CD4-positive, alpha-beta T cell treated with Interleukin-17A for 4 hours (primary cell): ENCODE results near the gene RPL4.
A peak's percentile ranks its signal among the peaks of the same experiment; 100 is the strongest.
"Not testable (repeated sequence)": the region's sequence is repeated elsewhere in the genome, so short reads cannot be mapped to it uniquely, and the experiment has no call there.

Experiments used
- DNase-seq: peaks from one replicate; pipeline ENCODE4 v3.0.0-alpha.2; 2020; ENCODE audit warnings: mixed read lengths

RPL4 gene

GRCh38 chr15:66504563-66505429, at the start of gene RPL4, which contains the start of gene ZWILCH:
TSS of gene RPL4 (minus strand) at chr15:66504855. CDS start at chr15:66504790, 65 bp downstream.
TSS of gene ZWILCH (plus strand) at chr15:66505326. CDS start at chr15:66505339, 13 bp downstream.
- DNase-seq: peak; percentile 84

- DNase-seq: no peak
These were observed 40.6 kb upstream of the RPL4 start for GRCh38 chr15:66545255-66545654.

- DNase-seq: no peak
These were observed 38.2 kb upstream of the RPL4 start for GRCh38 chr15:66542896-66543295.

- DNase-seq: no peak
These were observed 30.4 kb upstream of the RPL4 start for GRCh38 chr15:66535056-66535455.

GRCh38 chr15:66524838-66525237, 20.2 kb upstream of the RPL4 start:
- DNase-seq: no peak

GRCh38 chr15:66523926-66524325, 19.3 kb upstream of the RPL4 start:
- no peak for DNase-seq

GRCh38 chr15:66515901-66516322, 11.3 kb upstream of the RPL4 start:
- no peak for DNase-seq

GRCh38 chr15:66514586-66514985, 9.9 kb upstream of the RPL4 start:
- no peak for DNase-seq

GRCh38 chr15:66508293-66508883, 3.7 kb upstream of the RPL4 start:
- no peak for DNase-seq

- no peak for DNase-seq
These were observed 1.2 kb upstream of the RPL4 start for GRCh38 chr15:66505818-66506217.

GRCh38 chr15:66505430-66505811, 766 bp upstream of the RPL4 start:
- no peak for DNase-seq

GRCh38 chr15:66503780-66504562, 684 bp downstream of the RPL4 start:
- DNase-seq: no peak

GRCh38 chr15:66503041-66503648, 1.5 kb downstream of the RPL4 start:
- not testable (repeated sequence) for DNase-seq

- DNase-seq: no peak
These were observed 2.2 kb downstream of the RPL4 start for GRCh38 chr15:66502491-66502890.

GRCh38 chr15:66500346-66500745, 4.3 kb downstream of the RPL4 start:
- not testable (repeated sequence) for DNase-seq

- DNase-seq: no peak
These were observed 5.9 kb downstream of the RPL4 start for GRCh38 chr15:66498501-66499386.

- DNase-seq: peak; percentile 98
These were observed 6.9 kb downstream of the RPL4 start, which contains the start of gene SNAPC5 for GRCh38 chr15:66497502-66498455. TSS of gene SNAPC5 (minus strand) at chr15:66497762. CDS start at chr15:66497731, 31 bp downstream.

GRCh38 chr15:66496951-66497501, 7.6 kb downstream of the RPL4 start:
- DNase-seq: peak; percentile 38

- DNase-seq: no peak
These were observed 10.4 kb downstream of the RPL4 start for GRCh38 chr15:66494262-66494661.

- no peak for DNase-seq
These were observed 12.8 kb downstream of the RPL4 start for GRCh38 chr15:66491846-66492245.
